Middle frontal gyrus (tissue), 1 donor: ENCODE results near the gene OR5T3.
"Not testable (repeated sequence)": the region's sequence is repeated elsewhere in the genome, so short reads cannot be mapped to it uniquely, and the experiment has no call there.

Experiments
- DNase-seq: peaks from one replicate; pipeline ENCODE4 v3.0.0-alpha.2; 2015; ENCODE audit warnings: low spot score; ENCODE audit errors: extremely low spot score

The OR5T3 gene

DNA sequence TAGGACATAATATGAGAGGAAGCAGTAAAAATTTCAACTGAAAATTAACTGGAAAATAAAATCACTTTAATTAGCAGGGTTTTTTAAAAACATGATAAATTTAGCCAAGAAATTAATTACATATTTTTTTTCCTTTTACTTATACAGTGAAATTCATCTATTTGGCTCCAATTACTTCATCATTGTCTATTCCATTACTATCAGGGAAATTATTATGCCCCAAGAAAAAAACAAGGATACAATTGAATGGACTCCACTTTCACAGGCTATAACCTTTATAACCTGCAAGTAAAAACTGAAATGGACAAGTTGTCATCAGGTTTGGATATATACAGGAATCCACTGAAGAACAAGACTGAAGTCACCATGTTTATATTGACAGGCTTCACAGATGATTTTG is at the start of gene OR5T3:
OR5T3 (plus strand) TSS at position 301 of the 400 bp plus-strand sequence; CDS start at position 301, 0 bp downstream.
- no peak for DNase-seq

GRCh38 chr11:56207790-56208189 is 44.3 kb upstream of the OR5T3 start:
- DNase-seq, result no peak

GRCh38 chr11:56214537-56214936 is 37.5 kb upstream of the OR5T3 start:
- no peak for DNase-seq

- DNase-seq, result not testable (repeated sequence)
These were observed 32.3 kb upstream of the OR5T3 start for GRCh38 chr11:56219735-56220134.

DNA sequence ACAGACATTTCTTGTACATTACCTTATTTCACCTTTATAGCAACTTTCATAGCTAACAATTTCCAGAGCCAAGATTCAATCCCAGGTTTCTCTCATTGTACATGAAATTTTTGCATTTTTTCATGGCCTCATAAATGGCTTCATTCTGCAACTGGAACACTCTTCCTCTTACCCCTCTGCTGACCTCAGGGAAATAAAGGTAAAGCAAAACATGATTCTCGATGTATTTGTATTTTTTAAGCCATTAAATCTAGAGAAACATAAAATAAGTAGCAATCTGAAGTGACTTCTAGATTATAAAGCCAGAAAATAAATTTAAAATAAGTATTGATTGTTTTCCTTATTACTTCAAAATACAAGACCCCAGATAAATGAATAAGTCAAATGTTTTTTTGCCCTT is 17.9 kb upstream of the OR5T3 start, which contains the start of gene OR5T2:
OR5T2 (minus strand) TSS at position 101 of the 400 bp plus-strand sequence. CDS start 1,193 bp downstream, outside the sequence.
- no peak for DNase-seq

- DNase-seq, result no peak
These were observed 19.0 kb downstream of the OR5T3 start for GRCh38 chr11:56271092-56271491.

- DNase-seq, result no peak
These were observed 21.8 kb downstream of the OR5T3 start, which contains the start of gene OR5T1 for GRCh38 chr11:56273854-56274253. OR5T1 (plus strand) TSS chr11:56274154; CDS start chr11:56275639, 1,485 bp downstream.

DNA sequence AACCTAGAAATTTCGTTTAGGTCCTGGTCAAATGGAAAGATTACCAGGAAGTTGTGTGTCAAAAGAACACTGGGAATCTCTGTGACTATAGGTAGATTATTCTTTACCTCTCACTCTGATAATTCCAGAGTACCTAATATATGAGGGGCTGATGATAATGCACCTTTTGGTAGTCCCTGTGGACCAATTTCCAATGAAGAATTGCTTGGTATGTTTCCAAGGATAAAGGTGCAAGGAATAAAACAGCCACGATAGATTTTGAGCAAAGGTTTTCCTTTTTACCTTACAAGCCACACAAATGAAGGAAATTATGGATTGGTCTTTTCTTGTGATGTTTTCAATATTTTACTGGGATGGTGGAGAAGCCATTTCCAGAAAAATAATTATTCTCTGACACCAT is 40.1 kb downstream of the OR5T3 start, which contains the start of gene OR8H1:
OR8H1 (minus strand) TSS at position 101 of the 400 bp plus-strand sequence. CDS start 1,192 bp downstream, outside the sequence.
- DNase-seq, result no peak

DNA sequence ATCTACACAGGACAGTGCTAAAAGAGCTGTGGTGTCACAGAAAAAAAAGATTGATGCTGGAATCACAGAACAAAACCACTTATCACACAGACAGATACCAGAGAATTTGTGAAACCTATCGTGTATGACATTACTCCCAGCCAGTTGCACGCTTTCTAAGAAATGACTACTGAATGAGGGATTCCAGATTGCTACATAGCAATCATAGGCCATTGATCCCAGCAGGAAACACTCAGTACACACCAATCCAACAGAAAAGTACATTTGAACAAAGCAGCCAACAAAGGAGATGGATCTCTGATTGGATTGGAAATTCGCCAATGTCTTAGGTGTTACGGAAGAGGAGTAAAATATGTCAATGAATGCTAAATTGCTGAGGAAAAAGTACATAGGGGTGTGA is 44.8 kb downstream of the OR5T3 start:
- no peak for DNase-seq
